Breast epithelium (tissue), 4 donors: Measurements from ENCODE around the gene PNPLA7. TPM values are rescaled to one million over a fixed set of nuclear protein-coding genes. Genes with fewer than 3 reads are reported as not detected.
A peak's percentile ranks its signal among the peaks of the same experiment; 100 is the strongest.

Experiments
- DNase-seq, 2 donors: peaks; one replicate each; pipeline ENCODE4 v3.0.0-alpha.2; 2019; ENCODE audit warnings: low spot score in 2 of 2
- H3K27ac ChIP-seq, 2 donors: fragments of 200-600 bp; sonication (generic) in 1 of 2; one replicate each; pipeline ENCODE4 v1.5.1; 2016 to 2019; ENCODE audit warnings: mild to moderate bottlenecking in 1 of 2
- H3K27me3 ChIP-seq, 2 donors: fragments of 200-600 bp; sonication (generic) in 1 of 2; one replicate each; pipeline versions ENCODE4 v1.5.1 to v1.6.0; 2017 to 2019; ENCODE audit warnings: control low read depth in 1 of 2, mild to moderate bottlenecking in 1 of 2
- H3K36me3 ChIP-seq: fragments of 200-600 bp; one replicate; pipeline ENCODE4 v1.5.1; 2019
- H3K4me1 ChIP-seq, 2 donors: fragments of 200-600 bp; sonication (generic); one replicate each; pipeline ENCODE4 v1.5.1; 2016 to 2019; ENCODE audit warnings: control low read depth in 1 of 2
- H3K4me3 ChIP-seq, 3 donors: fragments of 200-600 bp; sonication (generic); 1 replicate in 2 of 3; 2 replicates in 1 of 3; pipeline ENCODE4 v1.5.1; 2016 to 2019; ENCODE audit warnings: mild to moderate bottlenecking in 3 of 3, moderate library complexity in 2 of 3
- H3K9me3 ChIP-seq, 2 donors: fragments of 200-600 bp; sonication (generic) in 1 of 2; one replicate each; pipeline ENCODE4 v1.5.1; 2016 to 2019; ENCODE audit warnings: control low read depth in 1 of 2
- CTCF ChIP-seq, 3 donors: fragments of 450-650 bp; IDR thresholded peaks; one replicate each; pipeline ENCODE4 v1.5.1; 2016 to 2017; ENCODE audit warnings: antibody characterized with exemption in 3 of 3, mild to moderate bottlenecking in 3 of 3, moderate library complexity in 3 of 3
- POLR2A ChIP-seq: fragments of 450-650 bp; IDR thresholded peaks from one replicate; pipeline ENCODE4 v1.6.1; 2016; ENCODE audit warnings: antibody characterized with exemption, mild to moderate bottlenecking, moderate library complexity
- POLR2AphosphoS5 ChIP-seq, 3 donors: sonication (generic); formaldehyde crosslinking; IDR thresholded peaks; one replicate each; pipeline ENCODE4 v1.6.1; 2017; ENCODE audit warnings: antibody characterized with exemption in 3 of 3
- intact Hi-C: fragments of 100-400 bp; cut with DNase I; formaldehyde crosslinking; loops from one replicate; pipeline ENCODE4 v1.15.1; 2023; ENCODE audit warnings: low total_unique reads
- total RNA-seq, 3 donors: library from RNA; depleted of rRNA; stranded (reverse); fragments of >200 nt; gene quantifications; one replicate each; pipeline ENCODE4 v1.1.0, GENCODE V29; 2016

PNPLA7 gene
- total RNA-seq, 3 donors from 2014 or later = 17.3 to 18.7 (median 17.7) TPM

GRCh38 chr9:137482094-137482781 is 68.0 kb downstream of the PNPLA7 start:
- peak; percentile 83 to 84 for DNase-seq
- H3K27ac ChIP-seq = peak overlapping the region; percentile 40 to 41
- H3K4me3 ChIP-seq = peak overlapping the region in 1 of 3 donors; percentile 22

GRCh38 chr9:137480686-137481683 is 69.2 kb downstream of the PNPLA7 start:
- H3K4me3 ChIP-seq = no peak overlapping the region
- H3K27ac ChIP-seq = no peak overlapping the region
- no peaks in the 10 kb centered on the region for H3K36me3 ChIP-seq
- TF ChIP-seq POLR2A (no peak), POLR2AphosphoS5 (IDR thresholded peaks at IDR 0.05) (no peak), CTCF (IDR thresholded peaks at IDR 0.05) (no peak)
- H3K27me3 ChIP-seq = no peaks in the 10 kb centered on the region
- no peaks in the 10 kb centered on the region for H3K4me1 ChIP-seq
- no peak for DNase-seq
- H3K9me3 ChIP-seq = peaks cover 0 to 4% of the 10 kb centered on the region in 2 donors
- intact Hi-C loops = no loop called here

More at GRCh38 chr9:137482094-137482781, 68.0 kb downstream of the PNPLA7 start:
- TF ChIP-seq CTCF (IDR thresholded peaks at IDR 0.05) (no peak), POLR2AphosphoS5 (IDR thresholded peaks at IDR 0.05) (peak in 2 of 3 donors; percentile 48 to 73), POLR2A (no peak)
- Histone ChIP-seq H3K9me3 (no peaks in the 10 kb centered on the region), H3K36me3 (no peaks in the 10 kb centered on the region), H3K4me1 (no peaks in the 10 kb centered on the region), H3K27me3 (no peaks in the 10 kb centered on the region)
- intact Hi-C loops = no loop called here

GRCh38 chr9:137479892-137480685 is 70.1 kb downstream of the PNPLA7 start:
- H3K9me3 ChIP-seq = peaks cover 6 to 13% of the 10 kb centered on the region in 2 donors
- H3K27me3 ChIP-seq = no peaks in the 10 kb centered on the region
- intact Hi-C loops = no loop called here
- no peak for DNase-seq
- TF ChIP-seq CTCF (IDR thresholded peaks at IDR 0.05) (no peak), POLR2A (no peak), POLR2AphosphoS5 (IDR thresholded peaks at IDR 0.05) (no peak)
- no peaks in the 10 kb centered on the region for H3K4me1 ChIP-seq
- H3K27ac ChIP-seq = no peak overlapping the region
- no peak overlapping the region for H3K4me3 ChIP-seq
- H3K36me3 ChIP-seq = no peaks in the 10 kb centered on the region

GRCh38 chr9:137478962-137479861 is 71.0 kb downstream of the PNPLA7 start:
- no peak overlapping the region for H3K4me3 ChIP-seq
- H3K9me3 ChIP-seq = peaks cover 7 to 14% of the 10 kb centered on the region in 2 donors
- H3K27ac ChIP-seq = no peak overlapping the region
- H3K36me3 ChIP-seq = no peaks in the 10 kb centered on the region
- no peaks in the 10 kb centered on the region for H3K4me1 ChIP-seq
- no peak for TF ChIP-seq POLR2AphosphoS5 (IDR thresholded peaks at IDR 0.05)
- TF ChIP-seq POLR2A = no peak
- no peak for TF ChIP-seq CTCF (IDR thresholded peaks at IDR 0.05)
- DNase-seq = no peak
- no peaks in the 10 kb centered on the region for H3K27me3 ChIP-seq
- intact Hi-C loops = no loop called here
